ENCODE measurements around the gene SPATS2L.

The SPATS2L gene

GRCh38 chr2:200350850-200351285 is 44.4 kb downstream of the SPATS2L start:
- no peak for DNase-seq (ENCODE audit: low read depth)

GRCh38 chr2:200351815-200352214 is 45.3 kb downstream of the SPATS2L start:
- no peak for DNase-seq (ENCODE audit: low read depth)

GRCh38 chr2:200352636-200353035 is 46.1 kb downstream of the SPATS2L start:
- no peak for DNase-seq (ENCODE audit: low read depth)

GRCh38 chr2:200353120-200353519 is 46.6 kb downstream of the SPATS2L start:
- no peak for DNase-seq (ENCODE audit: low read depth)

- no peak for DNase-seq (ENCODE audit: low read depth)
These were observed 47.4 kb downstream of the SPATS2L start for GRCh38 chr2:200353874-200354273.

GRCh38 chr2:200354833-200355751 is 48.6 kb downstream of the SPATS2L start:
- no peak for DNase-seq (ENCODE audit: low read depth)

- DNase-seq (ENCODE audit: low read depth) = no peak
These were observed 49.8 kb downstream of the SPATS2L start for GRCh38 chr2:200356321-200356720.

GRCh38 chr2:200356857-200357384 is 50.4 kb downstream of the SPATS2L start:
- no peak for DNase-seq (ENCODE audit: low read depth)

GRCh38 chr2:200357845-200358244 is 51.4 kb downstream of the SPATS2L start:
- no peak for DNase-seq (ENCODE audit: low read depth)

GRCh38 chr2:200359552-200359951 is 53.1 kb downstream of the SPATS2L start:
- DNase-seq (ENCODE audit: low read depth) = no peak

GRCh38 chr2:200360364-200360763 is 53.9 kb downstream of the SPATS2L start:
- no peak for DNase-seq (ENCODE audit: low read depth)

GRCh38 chr2:200362202-200362917 is 55.9 kb downstream of the SPATS2L start:
- no peak for DNase-seq (ENCODE audit: low read depth)

GRCh38 chr2:200363279-200363678 is 56.8 kb downstream of the SPATS2L start:
- DNase-seq (ENCODE audit: low read depth) = no peak

- no peak for DNase-seq (ENCODE audit: low read depth)
These were observed 57.6 kb downstream of the SPATS2L start for GRCh38 chr2:200364142-200364541.

GRCh38 chr2:200364620-200365019 is 58.1 kb downstream of the SPATS2L start:
- no peak for DNase-seq (ENCODE audit: low read depth)

- no peak for DNase-seq (ENCODE audit: low read depth)
These were observed 58.7 kb downstream of the SPATS2L start for GRCh38 chr2:200365209-200365608.

GRCh38 chr2:200367155-200367554 is 60.7 kb downstream of the SPATS2L start:
- no peak for DNase-seq (ENCODE audit: low read depth)

GRCh38 chr2:200369886-200370285 is 63.4 kb downstream of the SPATS2L start:
- no peak for DNase-seq (ENCODE audit: low read depth)

GRCh38 chr2:200373231-200373630 is 66.7 kb downstream of the SPATS2L start:
- DNase-seq (ENCODE audit: low read depth) = no peak

GRCh38 chr2:200373973-200374416 is 67.5 kb downstream of the SPATS2L start:
- DNase-seq (ENCODE audit: low read depth) = no peak

- no peak for DNase-seq (ENCODE audit: low read depth)
These were observed 70.2 kb downstream of the SPATS2L start for GRCh38 chr2:200376513-200377354.
